GM12878 (cell line): ENCODE measurements around the gene CELSR1. TPM values are rescaled to one million over a fixed set of nuclear protein-coding genes. Genes with fewer than 3 reads are reported as not detected.

Source experiments
- ATAC-seq: fragments of 200-7000 bp; cut with Tn5 transposase; 3 replicates; pipeline ENCODE4 v1.9.1; 2020; ENCODE audit warnings: mild to moderate bottlenecking, moderate library complexity
- BruUV-seq: library from RNA; stranded (reverse); fragments of 400-500 nt; replicated peaks from 2 replicates; lab custom pipeline; 2021; lab: Mats Ljungman, UMichigan
- CTCF ChIA-PET: fragments of 300-600 bp; sonication (Branson Sonifier 250); formaldehyde crosslinking; extraction: SDS; loops from one replicate; lab custom pipeline; 2021; ENCODE audit warnings: inconsistent platforms; lab: Yijun Ruan, JAX
- POLR2A ChIA-PET: fragments of 350-600 bp; formaldehyde crosslinking; extraction: SDS; loops from one replicate; lab custom pipeline; 2021; ENCODE audit warnings: inconsistent platforms; lab: Charles Lee
- RAD21 ChIA-PET: fragments of 300-600 bp; sonication (Branson Sonifier 250); formaldehyde crosslinking; loops from one replicate; lab custom pipeline; 2023; ENCODE audit warnings: antibody characterized with exemption; ENCODE audit not compliant: unreplicated experiment; lab: Charles Lee
- SMC1A ChIA-PET: fragments of 300-600 bp; sonication (Branson Sonifier 250); formaldehyde crosslinking; loops from one replicate; lab custom pipeline; 2023; ENCODE audit not compliant: unreplicated experiment, uncharacterized antibody; lab: Charles Lee
- DNase-seq: peaks from one replicate; pipeline ENCODE4 v3.0.0-alpha.2; 2011; ENCODE audit warnings: low read depth, low spot score
- FAIRE-seq: peaks from 3 replicates; lab custom pipeline; 2011; peaks lifted over from hg19 to GRCh38; lab: Jason Lieb, UNC
- H2AFZ ChIP-seq: 2 replicates; pipeline ENCODE4 v1.6.0; 2011; ENCODE audit warnings: low read depth, low read length, control low read depth; ENCODE audit not compliant: control insufficient read depth
- H3K27ac ChIP-seq: 2 replicates; pipeline ENCODE4 v1.5.1; 2011; ENCODE audit warnings: control low read depth; ENCODE audit not compliant: control insufficient read depth, insufficient read depth
- H3K27me3 ChIP-seq, 2 experiments: replicated peaks in 1 of 2; 2 replicates each; pipeline versions ENCODE4 v1.6.0 to v1.6.1; 2011; ENCODE audit warnings: low read length in 1 of 2; ENCODE audit not compliant: control insufficient read depth in 2 of 2, insufficient read depth in 2 of 2
- H3K36me3 ChIP-seq, 2 experiments: 2 replicates each; pipeline ENCODE4 v1.5.1; 2011; ENCODE audit warnings: low read length in 1 of 2; ENCODE audit not compliant: control insufficient read depth in 2 of 2, insufficient read depth in 2 of 2
- H3K4me1 ChIP-seq: 2 replicates; pipeline ENCODE4 v1.6.1; 2011; ENCODE audit warnings: mild to moderate bottlenecking, low read length, moderate library complexity, mixed read lengths; ENCODE audit not compliant: control insufficient read depth, insufficient read depth
- H3K4me2 ChIP-seq: 2 replicates; pipeline ENCODE4 v1.6.0; 2011; ENCODE audit warnings: control low read depth; ENCODE audit not compliant: control insufficient read depth, insufficient read depth
- H3K4me3 ChIP-seq: fragments of 200-600 bp; sonication (generic); 2 replicates; pipeline ENCODE4 v1.5.1; 2016
- H3K79me2 ChIP-seq: 2 replicates; pipeline ENCODE4 v1.6.0; 2011; ENCODE audit warnings: low read length; ENCODE audit not compliant: control insufficient read depth, insufficient read depth
- H3K9ac ChIP-seq: 2 replicates; pipeline ENCODE4 v1.8.0; 2011; ENCODE audit warnings: low read length, control low read depth, mixed read lengths; ENCODE audit not compliant: control insufficient read depth, insufficient read depth
- H3K9me3 ChIP-seq: replicated peaks from 3 replicates; pipeline ENCODE4 v1.5.1; 2011; ENCODE audit warnings: mild to moderate bottlenecking, low read length; ENCODE audit not compliant: control insufficient read depth, insufficient read depth
- H4K20me1 ChIP-seq: 2 replicates; pipeline ENCODE4 v1.6.0; 2011; ENCODE audit not compliant: control insufficient read depth, insufficient read depth
- CEBPB ChIP-seq, 2 experiments: fragments of 150-350 bp in 1 of 2; IDR thresholded peaks; 2 replicates each; pipeline ENCODE4 v1.6.1; 2012 to 2014; ENCODE audit warnings: low read depth in 2 of 2, low read length in 2 of 2, borderline replicate concordance in 1 of 2, inconsistent platforms in 1 of 2
- CREM ChIP-seq: IDR thresholded peaks from 2 replicates; pipeline ENCODE4 v1.6.1; 2014; ENCODE audit warnings: antibody characterized with exemption, low read depth
- MLLT1 ChIP-seq: fragments of 450-650 bp; IDR thresholded peaks from 2 replicates; pipeline ENCODE4 v1.6.1; 2016; ENCODE audit warnings: mild to moderate bottlenecking
- NBN ChIP-seq: fragments of 450-650 bp; IDR thresholded peaks from 2 replicates; pipeline ENCODE4 v1.6.1; 2016
- NFIC ChIP-seq: IDR thresholded peaks from 2 replicates; pipeline ENCODE4 v1.6.1; 2012; ENCODE audit warnings: low read depth, mild to moderate bottlenecking, inconsistent platforms, low read length, moderate library complexity
- NFXL1 ChIP-seq: fragments of 450-650 bp; IDR thresholded peaks from 2 replicates; pipeline ENCODE4 v1.6.1; 2017; ENCODE audit warnings: antibody characterized with exemption, mild to moderate bottlenecking, borderline replicate concordance
- REST ChIP-seq: IDR thresholded peaks from 2 replicates; pipeline ENCODE4 v1.6.1; 2012; ENCODE audit warnings: mild to moderate bottlenecking, low read depth, low read length
- SKIL ChIP-seq: fragments of 450-650 bp; IDR thresholded peaks from 2 replicates; pipeline ENCODE4 v1.6.1; 2017; ENCODE audit warnings: mild to moderate bottlenecking, low read depth, inconsistent platforms; ENCODE audit not compliant: poor library complexity, severe bottlenecking
- ZNF217 ChIP-seq: fragments of 450-650 bp; IDR thresholded peaks from 2 replicates; pipeline ENCODE4 v1.6.1; 2017; ENCODE audit warnings: antibody characterized with exemption, mild to moderate bottlenecking
- ZZZ3 ChIP-seq: IDR thresholded peaks from 2 replicates; pipeline ENCODE4 v1.6.1; 2011; ENCODE audit warnings: low read depth; ENCODE audit not compliant: control insufficient read depth, insufficient read length
- WGBS: methylation state at CpG from one replicate; pipeline ENCODE4 v1.1.6; 2016; ENCODE audit warnings: low lambda C conversion rate; ENCODE audit not compliant: insufficient replicate concordance, insufficient coverage; ENCODE audit errors: missing lambda C conversion rate; 5-methylcytosine and 5-hydroxymethylcytosine counted together
- in situ Hi-C: fragments of 300-500 bp; cut with MboI; formaldehyde crosslinking; loops from 9 replicates; pipeline ENCODE4 v1.14.3; 2018; ENCODE audit warnings: mixed read lengths
- intact Hi-C: fragments of 100-400 bp; cut with micrococcal nuclease; formaldehyde crosslinking; loops from one replicate; pipeline ENCODE4 v1.14.2; 2022; ENCODE audit not compliant: unreplicated experiment
- polyA plus RNA-seq, 11 experiments: library from polyadenylated mRNA; depleted of rRNA in 4 of 11; unstranded in 6 of 11; stranded (reverse) in 5 of 11; fragments of >200 nt; fragmentation: Nextera tagmentation in 4 of 11; fragmentation: Illumina TruSeq in 1 of 11; extraction: Ambion mirVana in 4 of 11; extraction: Trizol in 1 of 11; gene quantifications; 1 replicate in 1 of 11; 2 replicates in 10 of 11; pipeline versions ENCODE4 v1.2.1 to v1.2.3, GENCODE V29; 2011 to 2016; ENCODE audit warnings: inconsistent platforms in 2 of 11, missing spikeins in 2 of 11, low read depth in 1 of 11
- total RNA-seq, 4 experiments: library from RNA; depleted of rRNA in 3 of 4; stranded (reverse); fragments of >200 nt in 3 of 4; fragmentation: Illumina TruSeq in 1 of 4; extraction: Trizol in 1 of 4; gene quantifications; 2 replicates each; pipeline versions ENCODE4 v1.2.1 to v1.2.3, GENCODE V29; 2013 to 2021
- TF ChIP-seq, protein P1 (sequence below): fragments of 450-650 bp; IDR thresholded peaks from 2 replicates; pipeline ENCODE4 v1.6.1; 2017; ENCODE audit warnings: mild to moderate bottlenecking, moderate library complexity

Gene CELSR1
- total and polyA plus RNA-seq, 10 of the 15 experiments (the other 5 are each of a cell fraction or from before 2014, with no cell fraction given) = 0.05 to 1.7 (median 0.35) TPM; not detected in 2

DNA sequence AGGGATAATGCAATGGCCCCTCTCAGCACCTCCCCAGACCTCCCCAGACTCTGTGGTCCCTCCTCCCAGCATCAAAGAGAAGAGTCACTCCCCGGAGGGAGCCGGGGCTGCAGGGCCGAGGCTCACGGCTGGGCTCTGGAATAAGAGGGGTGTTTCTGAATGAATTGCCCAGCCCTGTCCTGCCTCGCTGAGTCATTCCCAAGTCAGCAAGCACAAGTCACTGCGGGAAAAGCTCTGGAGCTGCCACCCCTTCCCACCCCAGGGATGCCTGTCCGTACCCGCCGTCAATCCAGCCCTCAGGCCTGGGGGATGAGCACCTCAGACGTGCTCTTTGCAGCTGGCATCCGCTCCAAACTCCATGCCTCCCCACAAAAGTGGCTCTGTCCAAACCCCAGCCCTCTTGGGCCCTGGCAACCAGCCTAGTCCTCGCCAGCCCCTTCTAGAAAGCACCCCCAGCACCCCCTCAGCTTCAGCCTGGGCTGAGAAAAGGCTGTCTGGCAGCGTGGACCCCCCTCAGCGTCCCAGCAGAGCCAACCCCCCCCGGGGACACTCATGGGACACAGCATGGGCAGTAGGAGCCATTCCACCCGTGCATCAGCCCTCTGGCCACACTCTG lies 22.7 kb downstream of the CELSR1 start:
- in situ Hi-C loops = no loop called here
- intact Hi-C loops = no loop called here
- CTCF ChIA-PET = interaction anchor here (1.6 kb wide), 1 partner anchor 147 kb away, joined by 6 read pairs; no protein-coding TSS in a partner anchor
- 37% methylated on average over 15 of the region's 16 CpGs for WGBS
- H3K4me1 ChIP-seq = no peaks in the 10 kb centered on the region
- no peaks in the 10 kb centered on the region for H3K9me3 ChIP-seq
- no peak for DNase-seq
- no peak overlapping the region for H2AFZ ChIP-seq
- RAD21 ChIA-PET = interaction anchor here (0.6 to 1.9 kb wide), 3 partner anchors 20 to 147 kb away, joined by 3 to 10 read pairs (median 3); no protein-coding TSS in a partner anchor
- BruUV-seq = no TSS peak
- FAIRE-seq = no peak
- H3K27ac ChIP-seq = no peak overlapping the region
- no peak overlapping the region for H3K4me2 ChIP-seq
- H4K20me1 ChIP-seq = no peaks in the 10 kb centered on the region
- SMC1A ChIA-PET = no interaction called here
- no peak overlapping the region for H3K4me3 ChIP-seq
- no peak overlapping the region for H3K9ac ChIP-seq
- H3K36me3 ChIP-seq = no peaks in the 10 kb centered on the region
- no peaks in the 10 kb centered on the region for H3K27me3 ChIP-seq
- no peaks in the 10 kb centered on the region for H3K79me2 ChIP-seq
- no peak for TF ChIP-seq NFIC
- no peak for TF ChIP-seq REST
- TF ChIP-seq ZZZ3 = no peak
- TF ChIP-seq CREM = no peak
- TF ChIP-seq, protein P1, sequence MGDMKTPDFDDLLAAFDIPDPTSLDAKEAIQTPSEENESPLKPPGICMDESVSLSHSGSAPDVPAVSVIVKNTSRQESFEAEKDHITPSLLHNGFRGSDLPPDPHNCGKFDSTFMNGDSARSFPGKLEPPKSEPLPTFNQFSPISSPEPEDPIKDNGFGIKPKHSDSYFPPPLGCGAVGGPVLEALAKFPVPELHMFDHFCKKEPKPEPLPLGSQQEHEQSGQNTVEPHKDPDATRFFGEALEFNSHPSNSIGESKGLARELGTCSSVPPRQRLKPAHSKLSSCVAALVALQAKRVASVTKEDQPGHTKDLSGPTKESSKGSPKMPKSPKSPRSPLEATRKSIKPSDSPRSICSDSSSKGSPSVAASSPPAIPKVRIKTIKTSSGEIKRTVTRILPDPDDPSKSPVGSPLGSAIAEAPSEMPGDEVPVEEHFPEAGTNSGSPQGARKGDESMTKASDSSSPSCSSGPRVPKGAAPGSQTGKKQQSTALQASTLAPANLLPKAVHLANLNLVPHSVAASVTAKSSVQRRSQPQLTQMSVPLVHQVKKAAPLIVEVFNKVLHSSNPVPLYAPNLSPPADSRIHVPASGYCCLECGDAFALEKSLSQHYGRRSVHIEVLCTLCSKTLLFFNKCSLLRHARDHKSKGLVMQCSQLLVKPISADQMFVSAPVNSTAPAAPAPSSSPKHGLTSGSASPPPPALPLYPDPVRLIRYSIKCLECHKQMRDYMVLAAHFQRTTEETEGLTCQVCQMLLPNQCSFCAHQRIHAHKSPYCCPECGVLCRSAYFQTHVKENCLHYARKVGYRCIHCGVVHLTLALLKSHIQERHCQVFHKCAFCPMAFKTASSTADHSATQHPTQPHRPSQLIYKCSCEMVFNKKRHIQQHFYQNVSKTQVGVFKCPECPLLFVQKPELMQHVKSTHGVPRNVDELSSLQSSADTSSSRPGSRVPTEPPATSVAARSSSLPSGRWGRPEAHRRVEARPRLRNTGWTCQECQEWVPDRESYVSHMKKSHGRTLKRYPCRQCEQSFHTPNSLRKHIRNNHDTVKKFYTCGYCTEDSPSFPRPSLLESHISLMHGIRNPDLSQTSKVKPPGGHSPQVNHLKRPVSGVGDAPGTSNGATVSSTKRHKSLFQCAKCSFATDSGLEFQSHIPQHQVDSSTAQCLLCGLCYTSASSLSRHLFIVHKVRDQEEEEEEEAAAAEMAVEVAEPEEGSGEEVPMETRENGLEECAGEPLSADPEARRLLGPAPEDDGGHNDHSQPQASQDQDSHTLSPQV = no peak
- TF ChIP-seq ZNF217 = no peak
- no peak for TF ChIP-seq MLLT1
- TF ChIP-seq NFXL1 = no peak
- TF ChIP-seq NBN = no peak
- no peak for TF ChIP-seq SKIL
- no peak for TF ChIP-seq CEBPB (IDR thresholded peaks at IDR 0.05; ENCODE audit: borderline replicate concordance in 1 of 2, low read depth in 2 of 2, low read length in 2 of 2)
- no peak; the same call in 2 of the 3 replicates for ATAC-seq
- POLR2A ChIA-PET = no interaction called here
